Cardiac fibroblast (primary cell): ENCODE data around the gene DLEC1.

ENCODE experiments used
- DNase-seq, 2 donors: peaks; one replicate each; pipeline versions ENCODE4 v3.0.0 to v3.0.0-alpha.2; 2010; ENCODE audit warnings: low read depth in 2 of 2
- H3K4me3 ChIP-seq, 2 donors: replicated peaks in 1 of 2; 1 replicate in 1 of 2; 2 replicates in 1 of 2; pipeline ENCODE4 v1.5.1; 2011; ENCODE audit warnings: low read depth in 2 of 2, low read length in 2 of 2, mild to moderate bottlenecking in 2 of 2, moderate library complexity in 1 of 2
- CTCF ChIP-seq: IDR thresholded peaks from one replicate; pipeline ENCODE4 v1.5.1; 2011; ENCODE audit warnings: low read depth, mild to moderate bottlenecking, low read length, inconsistent platforms

The DLEC1 gene

DNA sequence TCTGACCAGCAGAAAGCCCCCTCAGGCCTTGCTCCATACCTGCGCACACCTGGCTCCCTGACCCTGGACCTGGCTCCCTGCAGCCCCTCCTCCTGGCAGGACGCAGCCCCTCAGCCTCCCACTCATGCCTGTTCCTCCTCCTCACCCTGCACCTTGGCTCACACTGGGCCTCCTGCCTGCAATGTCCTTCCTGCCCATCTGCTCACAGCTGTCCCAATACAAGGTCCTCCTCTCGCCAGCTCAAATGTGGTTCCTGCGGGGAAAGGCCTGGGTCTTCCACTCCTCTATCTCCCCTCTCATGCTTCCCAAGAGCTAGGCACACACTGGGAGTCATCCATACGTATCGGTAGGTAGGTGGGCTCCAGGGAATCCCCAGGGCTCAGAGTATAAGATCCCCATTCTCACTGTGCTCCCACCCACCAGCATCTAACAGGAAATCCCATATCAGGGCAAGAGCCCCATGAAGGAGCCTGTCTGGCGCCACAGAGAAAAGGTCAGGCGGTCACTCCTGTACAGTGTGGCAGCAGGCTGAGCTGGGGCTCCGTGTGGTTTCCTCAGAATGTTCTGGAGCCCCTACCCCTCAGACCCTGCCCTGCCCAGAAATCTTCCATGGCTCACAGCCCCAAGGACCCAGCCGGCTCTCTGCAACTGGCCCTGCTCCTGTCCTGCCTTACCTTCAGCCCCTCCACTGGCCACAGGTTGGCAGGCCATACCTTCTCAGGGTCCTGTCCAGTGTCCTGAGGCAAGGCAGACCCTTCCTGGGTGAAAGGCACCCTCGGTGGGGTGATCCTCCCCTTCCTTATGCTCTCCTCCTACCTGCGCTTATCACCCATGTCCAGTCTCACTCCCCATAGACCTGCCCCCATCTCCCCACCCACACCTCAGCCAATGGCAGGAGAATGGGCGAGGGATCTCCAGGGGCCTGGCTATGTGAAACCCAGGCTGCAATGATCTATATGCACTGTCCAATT is 20.4 kb upstream of the DLEC1 start:
- H3K4me3 ChIP-seq: no peak overlapping the region
- DNase-seq: no peak
- no peak for TF ChIP-seq CTCF

DNA sequence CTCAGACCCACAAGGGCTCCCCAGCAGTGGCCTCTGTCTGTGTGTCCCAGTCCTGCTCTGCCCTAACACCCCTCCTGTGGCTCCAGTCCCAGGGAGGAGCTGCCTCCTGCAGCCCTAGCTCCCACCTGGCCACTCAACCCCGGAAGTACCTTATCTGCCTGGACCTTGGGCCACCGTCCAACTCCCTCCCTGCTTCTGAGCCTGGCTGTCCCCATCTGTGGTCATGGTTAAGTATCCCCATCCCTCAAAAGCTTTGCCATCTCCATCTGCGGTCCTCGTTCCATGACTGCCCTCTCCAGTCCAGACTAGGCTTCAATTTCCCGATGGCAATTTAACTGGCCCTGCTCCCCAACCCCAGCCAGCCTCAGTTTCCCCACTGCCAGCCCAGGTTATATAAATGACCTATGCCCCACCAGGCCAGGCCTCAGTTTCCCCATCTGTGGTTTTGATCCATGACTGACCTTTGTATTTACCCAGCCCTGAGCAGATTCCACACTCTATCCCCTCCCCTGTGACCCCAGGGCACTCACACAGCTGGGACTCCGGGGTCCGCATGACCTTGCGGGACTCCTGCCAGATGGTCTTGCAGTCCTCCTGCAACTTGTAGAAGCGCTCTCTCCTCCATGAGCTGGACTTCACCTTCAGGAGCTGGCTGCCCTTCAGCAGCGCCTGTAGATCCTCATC is 19.2 kb upstream of the DLEC1 start:
- no peak overlapping the region for H3K4me3 ChIP-seq
- no peak for TF ChIP-seq CTCF
- DNase-seq: no peak

DNA sequence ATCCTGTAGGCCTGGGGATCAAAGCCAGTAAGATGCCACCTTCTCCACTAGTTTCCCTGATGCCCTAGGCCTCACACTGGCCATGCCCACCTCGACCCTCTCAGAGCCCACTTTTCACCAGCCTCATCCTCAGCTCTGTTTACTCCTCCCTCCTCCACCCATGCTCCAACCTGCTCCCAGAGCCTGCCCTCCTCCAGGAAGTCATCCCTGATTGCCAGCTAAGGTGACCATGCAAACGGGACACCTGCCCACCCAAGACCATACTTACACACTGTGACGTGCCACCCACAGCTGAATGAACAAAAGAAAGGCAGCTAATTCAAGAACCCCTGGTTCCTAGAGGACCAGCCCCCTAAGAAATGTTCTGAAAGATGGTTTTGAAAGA is 18.7 kb upstream of the DLEC1 start:
- no peak overlapping the region for H3K4me3 ChIP-seq
- DNase-seq: no peak
- TF ChIP-seq CTCF: no peak

DNA sequence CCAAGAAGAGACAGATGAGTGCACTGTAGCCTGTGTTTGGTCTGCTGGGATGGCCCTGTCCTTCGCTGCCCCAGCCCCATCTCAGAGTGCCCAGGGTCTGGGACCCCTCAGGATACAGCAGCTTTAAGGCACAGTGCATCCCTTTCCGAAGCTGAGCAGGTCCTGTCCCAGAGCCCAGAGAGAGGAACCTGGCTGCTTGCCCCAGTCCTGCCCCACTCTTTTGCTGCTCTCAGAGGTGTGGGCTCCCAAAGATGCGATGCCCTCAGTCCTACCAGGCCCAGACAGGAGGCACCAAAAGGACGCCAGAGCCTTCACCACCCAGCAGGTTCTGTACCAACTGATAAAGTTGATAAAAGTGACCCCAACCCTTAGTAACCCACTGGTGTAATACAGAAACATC is 17.8 kb upstream of the DLEC1 start:
- H3K4me3 ChIP-seq: no peak overlapping the region
- no peak for DNase-seq
- no peak for TF ChIP-seq CTCF

- no peak for TF ChIP-seq CTCF
- no peak overlapping the region for H3K4me3 ChIP-seq
- DNase-seq: no peak
Observed at GRCh38 chr3:38022301-38022700, 16.7 kb upstream of the DLEC1 start.

GRCh38 chr3:38022896-38023709 is 15.9 kb upstream of the DLEC1 start:
- no peak for DNase-seq
- TF ChIP-seq CTCF: no peak
- H3K4me3 ChIP-seq: peak overlapping the region; percentile 71 to 76
